GM19035 (cell line): ENCODE data around the gene ITGB2.
"Not testable (repeated sequence)": the region's sequence is repeated elsewhere in the genome, so short reads cannot be mapped to it uniquely, and the experiment has no call there.

ENCODE experiments used
- ATAC-seq: cut with Tn5 transposase; IDR thresholded peaks from one replicate; pipeline ENCODE4 v1.9.1; 2021; ENCODE audit not compliant: unreplicated experiment

Gene ITGB2

DNA sequence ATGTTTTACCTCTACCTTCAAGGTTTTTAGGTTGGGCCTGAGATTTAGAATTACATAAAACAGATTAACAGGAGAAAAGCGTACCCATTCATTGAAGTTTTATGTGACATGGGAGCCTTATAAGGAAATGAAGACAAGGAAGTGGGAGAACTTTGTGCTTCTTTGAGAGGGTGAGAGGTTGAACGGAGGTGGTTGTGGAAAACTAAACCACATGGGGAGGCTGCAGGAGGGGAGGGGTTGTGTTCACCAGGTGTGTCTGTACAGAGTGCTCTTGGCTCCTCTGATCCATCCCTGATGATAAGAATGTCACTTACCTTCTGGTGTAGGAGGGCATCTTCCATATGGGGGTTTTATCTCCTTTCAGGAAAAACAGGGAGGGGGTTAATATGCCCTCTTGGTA lies 21.9 kb upstream of the ITGB2 start:
- no peak for ATAC-seq

DNA sequence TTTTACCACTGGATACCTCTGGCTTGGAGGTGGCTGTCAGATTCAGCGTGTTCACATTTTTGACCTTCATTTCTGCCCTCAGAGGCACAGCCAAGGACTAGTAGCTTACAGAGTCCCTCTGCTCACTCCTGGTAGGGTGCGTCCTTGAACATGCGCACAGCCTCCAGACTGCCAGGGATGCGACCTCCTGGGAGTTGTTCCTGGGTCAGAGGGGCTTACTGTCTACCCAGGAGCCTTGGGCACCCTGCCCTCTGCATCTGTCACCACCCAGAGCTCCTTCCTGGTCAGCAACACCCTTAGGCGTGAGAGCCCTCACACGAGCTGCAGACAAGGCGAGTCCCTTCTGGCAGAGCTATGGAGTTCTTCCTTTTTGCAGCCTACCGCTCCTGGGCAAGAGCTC lies 20.9 kb upstream of the ITGB2 start:
- ATAC-seq: no peak

DNA sequence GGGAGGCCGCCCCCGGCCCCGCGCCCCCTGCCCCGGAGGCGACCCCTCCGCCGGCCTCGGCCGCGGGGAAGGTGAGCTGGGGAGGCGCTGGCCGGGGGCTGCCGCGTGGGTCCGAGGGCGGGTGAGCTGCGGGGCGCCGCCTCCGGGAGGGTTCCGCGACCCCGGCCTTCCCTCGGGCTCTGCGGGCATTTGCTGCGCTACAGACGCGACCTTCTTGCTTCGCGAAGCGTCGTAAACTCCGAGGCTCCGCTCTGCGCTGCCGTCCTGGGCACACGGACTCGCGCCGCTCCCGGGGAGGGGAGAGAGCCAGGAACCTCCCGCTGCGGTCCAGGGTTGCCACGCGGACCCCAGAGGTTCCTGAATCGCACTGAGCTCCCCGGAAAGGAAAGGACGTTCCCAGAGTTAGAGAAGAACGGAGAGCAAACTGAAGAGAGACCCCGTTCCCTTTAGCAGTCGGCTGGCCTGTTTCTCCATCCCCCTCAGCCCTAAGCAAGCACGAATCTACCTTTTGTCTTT lies 19.5 kb upstream of the ITGB2 start:
- peak; percentile 19 for ATAC-seq

DNA sequence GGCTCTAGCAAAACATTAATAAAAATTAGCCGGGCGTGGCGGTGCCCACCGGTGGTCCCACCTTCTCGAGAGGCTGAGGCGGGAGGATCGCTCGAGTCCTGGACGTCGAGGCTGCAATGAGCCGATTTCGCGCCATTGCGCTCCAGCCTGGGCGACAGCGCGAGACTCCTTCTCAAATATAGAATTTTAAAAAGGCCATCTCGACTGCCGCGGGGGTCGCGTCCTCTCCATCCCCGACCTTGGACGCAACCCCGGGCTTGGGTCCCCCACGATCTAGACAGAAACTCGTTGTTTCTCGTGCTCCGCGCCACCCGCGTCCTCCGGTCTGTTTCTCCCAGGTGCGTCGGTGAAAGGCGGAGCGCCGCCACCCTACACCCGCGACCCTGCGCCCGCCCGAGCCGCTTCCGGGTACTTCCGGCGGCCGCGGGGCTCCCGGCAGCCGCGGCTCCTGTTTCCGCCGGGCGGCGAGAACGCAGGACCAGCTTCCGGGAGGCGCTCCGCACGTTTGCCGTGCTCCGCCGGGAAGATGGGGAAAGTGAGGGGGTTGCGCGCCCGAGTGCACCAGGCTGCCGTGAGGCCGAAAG lies 18.9 kb upstream of the ITGB2 start, which contains the start of gene SLX9:
Gene SLX9 (plus strand): TSS at position 498 of the 584 bp plus-strand sequence. CDS start 29 bp downstream, at position 527.
- peak; percentile 84 for ATAC-seq

DNA sequence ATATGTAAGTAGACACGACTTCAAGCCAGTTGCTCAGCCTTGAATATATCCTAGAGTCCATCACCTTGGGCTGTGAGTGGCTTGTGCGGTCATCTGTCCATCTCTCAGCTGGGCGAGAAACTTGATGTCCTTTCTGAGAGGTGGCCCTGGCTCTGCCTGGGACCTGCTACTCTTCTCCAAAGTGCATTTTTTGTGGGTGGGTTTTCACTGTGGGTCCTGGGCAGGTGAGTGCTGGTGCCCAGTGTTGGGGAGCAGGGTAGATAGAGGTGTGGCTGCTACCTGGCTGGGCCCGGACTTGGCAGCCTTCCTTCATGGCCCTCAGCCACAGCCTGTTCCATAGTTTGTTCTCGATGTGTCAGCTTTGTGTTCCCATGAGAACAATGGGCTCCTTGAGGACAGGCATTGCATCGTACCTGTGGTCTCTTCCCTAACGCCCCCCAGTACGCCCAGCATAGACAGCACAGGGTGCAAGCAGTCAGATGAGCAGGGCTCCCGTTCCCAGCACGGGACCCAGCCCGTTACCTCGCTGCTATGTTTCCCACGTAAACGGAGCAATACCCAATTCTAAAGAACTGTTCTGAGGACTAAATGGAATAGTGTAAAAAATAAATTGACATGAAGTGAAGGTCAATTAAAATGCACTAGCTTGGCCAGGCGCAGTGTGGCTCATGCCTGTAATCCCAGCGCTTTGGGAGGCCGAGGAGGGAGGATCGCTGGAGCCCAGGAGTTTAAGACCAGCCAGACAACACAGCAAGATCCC lies 18.3 kb upstream of the ITGB2 start:
- ATAC-seq: no peak

DNA sequence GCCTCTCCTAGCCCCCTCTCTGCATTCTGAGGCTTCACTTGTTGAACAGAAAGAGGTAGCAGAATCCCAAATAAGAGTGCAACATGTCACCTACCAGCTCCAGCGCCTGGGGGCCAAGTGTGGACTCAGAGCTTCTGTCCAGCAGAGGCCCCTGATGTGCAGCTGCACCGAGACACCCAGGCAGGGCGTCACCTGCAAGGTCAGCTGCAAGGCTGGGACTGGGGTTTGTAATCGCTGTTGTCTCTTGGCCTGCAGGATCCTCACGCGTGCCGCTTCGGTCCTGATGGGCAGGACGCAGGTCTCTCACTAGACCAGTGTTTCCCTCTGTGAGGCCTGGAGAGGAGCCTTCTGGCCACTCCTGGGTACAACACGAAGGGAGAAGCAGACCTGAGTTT lies 14.8 kb upstream of the ITGB2 start:
- no peak for ATAC-seq

DNA sequence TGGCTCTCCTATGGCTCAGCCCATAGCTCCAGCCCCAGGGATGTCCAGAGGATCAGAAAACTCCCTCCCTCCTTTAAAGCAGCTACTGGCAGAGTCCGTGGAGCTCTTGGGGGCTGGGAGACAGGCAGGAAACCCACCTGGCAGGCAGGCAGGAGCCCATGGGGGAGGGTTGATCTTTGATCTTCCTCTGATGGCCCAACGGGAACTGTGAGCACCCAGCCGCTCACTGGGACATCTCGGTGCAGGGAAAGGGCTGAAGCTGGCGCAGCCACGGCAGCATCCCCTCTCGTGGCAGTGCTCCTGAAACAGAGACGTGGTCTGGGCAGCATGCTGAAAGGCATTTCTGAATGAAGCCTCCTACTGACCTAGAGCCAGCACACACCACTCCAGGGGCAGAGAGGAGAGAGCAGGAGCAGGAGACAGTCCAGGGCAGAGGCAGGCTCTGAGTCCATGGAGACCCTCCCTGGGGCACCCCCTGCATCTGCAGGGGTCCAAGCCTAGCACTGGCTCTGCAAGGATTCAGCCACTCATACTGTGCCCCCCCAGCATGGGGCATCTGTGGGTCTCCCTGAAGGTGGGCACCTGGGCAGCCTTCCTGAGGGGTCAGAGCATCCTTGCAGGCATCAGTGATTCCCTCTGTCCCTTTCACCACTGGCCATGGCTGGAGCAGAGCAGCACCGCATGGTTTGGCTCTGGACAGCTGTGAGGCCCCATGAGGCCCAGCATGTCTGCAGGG lies 14.3 kb upstream of the ITGB2 start:
- no peak for ATAC-seq

DNA sequence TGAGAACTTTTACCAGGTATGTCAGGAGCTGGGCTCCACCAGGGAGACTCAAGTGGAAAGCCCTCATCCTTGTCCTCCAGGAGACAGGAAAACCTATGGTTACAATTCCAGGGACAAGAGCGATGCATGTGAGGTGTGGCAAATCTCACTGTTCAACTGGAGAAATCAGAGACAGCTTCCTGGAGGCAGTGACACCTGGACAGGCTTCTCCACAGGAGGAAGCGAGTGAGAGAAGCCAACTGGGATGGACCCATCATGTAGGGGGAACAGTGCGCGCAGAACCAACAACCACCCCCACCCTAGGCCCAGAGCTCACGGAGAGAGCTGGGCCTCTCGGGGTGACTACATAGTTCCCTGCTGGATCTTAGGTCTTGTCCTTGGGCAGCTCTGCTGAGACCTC lies 13.6 kb upstream of the ITGB2 start:
- no peak for ATAC-seq

DNA sequence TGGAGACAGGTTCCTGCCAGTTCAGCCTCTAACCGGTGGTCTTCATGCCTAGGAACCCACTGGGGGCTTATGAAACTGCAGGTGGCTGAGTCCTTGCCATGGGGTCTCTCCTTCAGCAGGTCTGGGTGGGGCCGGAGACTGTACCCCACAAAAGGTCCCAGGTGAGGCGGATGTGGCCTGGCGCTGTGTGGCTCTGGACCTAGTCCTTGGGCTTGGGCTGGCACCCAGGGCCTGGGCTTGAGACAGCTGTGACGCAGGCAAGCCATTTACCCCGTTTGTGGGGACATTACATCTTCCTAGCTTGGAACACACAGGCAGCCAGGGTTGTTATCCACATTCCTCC lies 13.2 kb upstream of the ITGB2 start:
- no peak for ATAC-seq

DNA sequence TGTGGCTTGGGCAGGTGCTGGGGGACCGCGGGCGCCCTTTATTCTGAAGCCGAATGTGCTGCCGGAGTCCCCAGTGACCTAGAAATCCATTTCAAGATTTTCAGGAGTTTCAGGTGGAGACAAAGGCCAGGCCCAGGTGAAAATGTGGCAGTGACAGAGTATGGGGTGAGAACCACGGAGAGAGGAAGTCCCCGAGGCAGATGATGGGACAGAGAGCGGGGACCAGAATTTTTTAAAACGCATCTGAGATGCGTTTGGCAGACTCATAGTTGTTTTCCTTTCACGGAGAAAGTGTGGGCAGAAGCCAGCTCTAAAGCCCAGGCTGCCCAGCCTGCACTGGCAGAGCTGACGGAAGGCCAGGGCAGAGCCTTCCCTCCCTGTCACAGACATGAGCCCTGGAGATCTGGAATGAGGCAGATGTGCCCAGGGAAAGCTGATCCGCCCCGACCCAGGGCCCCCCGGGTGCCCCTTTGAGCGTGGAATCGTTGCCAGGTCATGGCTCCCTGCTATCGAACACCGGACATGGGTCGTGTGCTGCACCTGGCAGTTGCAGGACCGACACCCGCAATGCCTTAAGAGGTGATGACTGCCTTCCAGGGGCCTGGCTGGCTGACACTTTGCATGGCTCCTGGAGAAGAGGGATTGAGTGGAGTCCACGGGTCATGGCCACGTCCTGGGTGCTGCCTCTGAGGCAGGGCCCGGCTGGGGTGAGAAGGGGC lies 12.7 kb upstream of the ITGB2 start:
- ATAC-seq: no peak

DNA sequence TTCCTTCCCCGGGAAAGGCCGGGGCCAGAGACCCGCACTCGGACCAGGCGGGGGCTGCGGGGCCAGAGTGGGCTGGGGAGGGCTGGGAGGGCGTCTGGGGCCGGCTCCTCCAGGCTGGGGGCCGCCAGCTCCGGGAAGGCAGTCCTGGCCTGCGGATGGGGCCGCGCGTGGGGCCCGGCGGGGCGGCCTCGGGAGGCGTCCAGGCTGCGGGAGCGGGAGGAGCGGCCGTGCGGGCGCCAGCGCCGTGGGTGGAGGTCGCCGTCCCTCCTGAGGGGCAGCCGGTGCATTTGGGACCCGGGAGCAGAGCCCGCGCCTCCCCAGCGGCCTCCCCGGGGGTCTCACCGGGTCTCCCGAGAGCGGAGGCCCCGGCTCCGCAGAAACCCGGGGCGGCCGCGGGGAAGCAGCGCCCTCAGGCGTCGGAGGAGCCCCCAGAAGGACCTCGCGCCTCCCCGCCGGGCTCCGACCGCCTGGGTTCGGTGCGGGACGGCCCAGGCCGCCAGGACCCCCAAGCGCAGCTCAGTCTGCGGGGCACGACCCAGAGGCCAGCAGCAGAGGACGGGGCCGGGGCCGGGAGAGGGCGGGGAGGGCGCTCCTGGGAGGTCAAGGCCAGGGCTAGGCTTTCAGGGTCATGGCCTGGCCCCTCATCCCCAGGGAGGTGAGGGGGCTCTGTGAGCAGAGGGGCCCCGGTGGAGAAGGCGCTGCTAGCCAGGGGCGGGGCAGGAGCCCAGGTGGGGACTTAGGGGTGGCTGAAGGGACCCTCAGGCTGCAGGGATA lies 11.9 kb upstream of the ITGB2 start:
- ATAC-seq: no peak

DNA sequence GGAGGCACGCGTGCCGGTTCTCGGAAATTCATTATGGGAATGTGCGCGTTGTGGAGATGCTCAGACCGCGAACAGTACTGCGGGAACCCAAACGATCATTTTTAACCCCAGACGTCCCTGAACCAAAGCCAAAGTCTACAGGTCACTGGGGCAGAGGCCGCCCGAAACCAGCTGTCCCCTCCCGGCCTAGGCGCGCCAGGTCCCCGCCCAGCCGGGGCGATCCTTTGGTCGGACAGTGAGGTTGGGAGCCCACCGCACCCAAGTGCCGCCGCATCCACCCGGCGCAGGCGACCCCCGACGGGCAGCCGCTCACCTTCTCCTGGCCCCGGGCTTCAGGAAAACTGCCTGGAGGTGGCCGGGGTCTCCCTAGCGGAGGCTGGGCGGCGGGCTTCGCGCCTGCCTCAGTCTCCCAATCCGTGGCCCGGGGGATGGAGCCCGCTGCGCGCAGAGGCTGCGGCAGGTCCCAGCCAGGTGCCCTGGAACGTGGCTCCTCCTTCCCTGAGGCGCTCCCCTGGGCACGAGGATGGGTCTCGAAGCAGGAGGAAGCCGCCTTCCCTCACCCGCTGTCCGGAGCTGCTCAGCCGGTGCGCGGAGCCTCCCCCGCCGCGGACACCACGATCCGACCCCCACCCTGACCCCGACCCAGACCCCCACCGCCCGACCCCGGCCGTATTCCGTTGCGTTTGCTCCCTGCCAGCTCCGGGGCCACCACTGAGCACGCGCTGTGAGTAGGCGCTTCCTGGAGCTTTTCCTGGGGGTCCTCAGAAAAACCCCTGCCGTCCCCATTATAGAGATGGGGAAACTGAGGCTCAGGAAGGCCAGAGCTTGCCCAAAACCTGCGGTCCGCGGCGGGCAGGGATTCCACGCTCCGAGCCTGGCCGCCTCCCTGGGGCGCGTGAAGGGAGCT lies 11.1 kb upstream of the ITGB2 start:
- no peak for ATAC-seq

DNA sequence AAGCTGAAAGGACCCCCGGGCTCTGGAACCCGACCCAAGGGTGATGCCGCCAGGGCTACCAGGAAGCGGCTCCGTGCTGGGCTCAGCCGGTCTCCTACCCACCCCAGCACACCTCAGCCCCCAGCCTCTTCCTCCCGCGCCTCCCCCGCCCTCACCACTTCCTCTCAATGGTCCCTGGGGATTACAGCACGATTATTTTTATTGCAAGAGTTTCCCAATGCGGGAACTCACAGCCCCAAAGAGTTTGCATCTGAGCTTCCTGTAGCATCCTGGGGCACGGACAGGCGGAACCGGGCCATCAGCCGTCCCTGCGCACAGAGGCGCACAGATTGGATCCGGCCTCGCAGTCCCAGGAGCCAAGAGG lies 10.4 kb upstream of the ITGB2 start:
- no peak for ATAC-seq

DNA sequence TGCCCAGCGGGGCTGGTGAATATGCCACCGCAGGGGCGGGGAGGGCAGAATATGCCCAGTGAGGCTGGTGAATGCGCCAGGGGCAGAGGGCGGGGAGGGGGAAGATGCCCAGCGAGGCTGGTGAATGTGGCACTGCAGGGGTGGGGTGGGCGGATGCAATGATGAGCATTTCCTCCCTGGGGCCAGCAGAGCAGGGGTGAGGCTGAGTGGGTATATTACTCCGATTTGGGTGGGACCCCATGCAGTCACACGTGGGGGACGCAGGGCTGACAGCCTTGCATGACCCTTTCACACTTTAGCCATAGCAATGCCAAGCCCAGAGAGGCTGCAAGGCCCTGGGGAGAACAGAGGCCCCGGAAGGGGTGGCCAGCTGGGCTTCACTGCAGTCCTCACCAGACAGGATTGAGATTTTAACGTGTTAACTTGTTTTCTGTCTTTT lies 9.9 kb upstream of the ITGB2 start:
- no peak for ATAC-seq

DNA sequence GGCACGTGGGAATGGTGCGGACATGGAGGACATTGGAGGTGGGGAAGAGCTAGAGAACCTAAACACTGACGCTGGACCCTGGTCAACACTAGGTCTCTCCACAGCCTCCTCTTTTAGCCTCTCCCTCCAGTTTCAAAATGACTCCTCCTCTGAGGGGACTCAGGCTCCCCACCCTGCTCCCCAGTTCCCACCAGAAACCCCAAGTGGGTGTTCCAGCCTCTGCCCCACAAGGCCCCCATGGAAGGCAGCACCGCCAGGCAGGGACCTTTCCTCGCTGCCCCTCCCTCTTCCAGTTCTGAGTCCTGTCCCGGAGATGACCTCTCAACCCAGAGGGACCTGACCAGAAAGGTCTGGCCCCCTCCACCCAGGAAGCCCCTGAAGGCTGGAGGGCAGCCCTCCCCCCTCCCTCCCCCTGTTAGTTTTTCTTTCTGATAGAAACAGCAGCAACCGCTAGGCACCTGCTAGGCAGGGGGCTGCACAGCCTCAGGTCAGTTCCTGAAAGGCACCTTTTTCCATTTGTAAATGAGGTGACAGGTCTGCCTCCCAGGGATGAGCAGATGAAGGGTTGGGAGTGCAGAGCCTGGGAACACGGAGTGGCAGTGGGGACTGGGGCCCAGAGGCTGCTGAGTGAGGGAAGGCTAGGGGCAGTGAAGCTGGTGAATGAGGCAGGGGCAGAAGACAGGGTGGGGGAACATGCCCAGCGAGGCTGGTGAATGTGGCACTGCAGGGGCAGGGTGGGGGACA lies 9.3 kb upstream of the ITGB2 start:
- no peak for ATAC-seq

DNA sequence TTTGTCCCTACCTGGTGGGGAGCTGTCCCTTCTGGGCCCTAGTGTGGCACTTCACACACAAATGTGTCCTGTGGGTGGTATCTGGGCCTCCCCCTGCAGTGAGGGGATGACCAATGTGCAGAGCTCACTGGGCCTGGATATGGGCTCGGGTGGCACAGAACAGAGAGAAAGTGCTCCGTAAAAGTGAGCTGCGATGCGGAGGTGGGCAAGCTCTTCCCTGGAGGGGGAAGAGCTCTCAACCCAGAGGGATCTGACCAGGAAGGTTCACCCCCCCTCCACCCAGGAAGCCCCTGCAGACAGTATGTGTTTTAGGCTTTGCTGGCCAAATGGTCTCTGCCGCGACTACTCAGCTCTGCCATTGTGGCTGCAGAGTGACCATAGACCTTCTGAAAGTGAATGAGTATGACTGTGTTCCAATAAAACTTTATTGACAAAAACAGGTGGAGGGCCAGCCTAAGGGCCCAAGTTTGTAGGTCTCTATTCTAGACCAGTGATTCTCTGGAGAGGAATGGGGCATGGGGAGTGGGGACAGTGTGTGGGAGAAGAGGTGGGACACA lies 8.6 kb upstream of the ITGB2 start:
- no peak for ATAC-seq

DNA sequence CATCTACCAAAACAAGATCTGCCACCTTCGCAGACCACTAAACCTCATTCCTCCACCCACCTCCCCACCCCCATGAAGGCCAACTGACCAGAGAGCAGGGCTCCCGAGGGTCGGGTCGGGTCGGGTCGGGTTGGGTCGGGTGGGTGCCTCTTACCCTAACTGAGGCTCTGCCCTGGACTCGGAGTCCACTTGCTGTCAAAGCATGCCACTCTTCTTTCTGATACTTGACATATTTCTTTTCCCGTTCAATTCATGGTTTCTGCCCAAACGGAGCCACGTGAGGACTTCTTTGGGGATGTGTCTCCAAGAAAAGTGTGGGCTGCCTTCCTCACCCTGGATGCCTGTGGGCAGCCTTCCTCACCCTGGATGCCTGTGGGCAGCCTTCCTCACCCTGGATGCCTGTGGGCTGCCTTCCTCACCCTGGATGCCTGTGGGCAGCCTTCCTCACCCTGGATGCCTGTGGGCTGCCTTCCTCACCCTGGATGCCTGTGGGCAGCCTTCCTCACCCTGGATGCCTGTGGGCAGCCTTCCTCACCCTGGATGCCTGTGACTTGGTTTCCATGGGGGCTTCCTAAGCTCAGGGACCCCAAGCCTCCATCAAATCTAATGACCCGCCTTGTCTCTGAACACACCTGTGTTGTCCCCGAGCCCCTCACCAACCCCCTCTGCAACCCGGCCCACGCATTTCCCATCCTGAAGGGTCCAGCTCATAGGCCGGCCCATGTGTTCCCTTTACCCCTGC lies 8.0 kb upstream of the ITGB2 start:
- ATAC-seq: not testable (repeated sequence)
